Right renal cortex interstitium (tissue), 3 donors: ENCODE data around the gene CD300E. TPM values are rescaled to one million over a fixed set of nuclear protein-coding genes. Genes with fewer than 3 reads are reported as not detected.
"Not testable (repeated sequence)": the region's sequence is repeated elsewhere in the genome, so short reads cannot be mapped to it uniquely, and the experiment has no call there.

Source experiments
- DNase-seq, 3 donors: peaks; one replicate each; pipeline ENCODE4 v3.0.0-alpha.2; 2013; ENCODE audit warnings: low read depth in 3 of 3, low spot score in 2 of 3
- polyA plus RNA-seq, 3 donors: library from polyadenylated mRNA; unstranded; fragments of 120-200 nt; gene quantifications; one replicate each; pipeline ENCODE4 v1.2.1, GENCODE V29; 2013; ENCODE audit not compliant: insufficient read length in 3 of 3

Gene CD300E
- polyA plus RNA-seq, 3 donors: 0.10 to 0.29 (median 0.11) TPM

DNA sequence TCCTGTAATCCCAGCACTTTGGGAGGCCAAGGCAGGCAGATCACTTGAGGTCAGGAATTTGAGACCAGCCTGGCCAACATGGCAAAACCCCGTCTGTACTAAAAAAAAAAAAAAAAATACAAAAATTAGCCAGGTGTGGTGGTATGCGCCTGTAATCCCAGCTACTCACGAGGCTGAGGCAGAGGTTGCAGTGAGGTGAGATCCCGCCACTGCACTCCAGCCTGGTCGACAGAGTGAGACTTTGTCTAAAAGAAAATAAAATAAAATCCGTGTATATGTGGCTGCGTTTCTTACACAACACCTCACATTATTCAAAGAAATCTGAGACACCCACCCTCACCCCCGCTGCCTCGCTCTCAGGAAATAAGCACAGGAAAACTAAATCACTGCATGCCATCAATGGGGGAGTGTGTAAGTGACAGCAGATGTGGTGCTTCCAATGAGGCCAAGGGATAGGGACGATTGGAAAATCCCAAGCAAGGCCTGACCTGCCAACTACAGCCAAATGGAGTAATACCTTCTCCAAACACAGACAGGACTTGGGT, 13.1 kb upstream of the CD300E start:
- not testable (repeated sequence) for DNase-seq

DNA sequence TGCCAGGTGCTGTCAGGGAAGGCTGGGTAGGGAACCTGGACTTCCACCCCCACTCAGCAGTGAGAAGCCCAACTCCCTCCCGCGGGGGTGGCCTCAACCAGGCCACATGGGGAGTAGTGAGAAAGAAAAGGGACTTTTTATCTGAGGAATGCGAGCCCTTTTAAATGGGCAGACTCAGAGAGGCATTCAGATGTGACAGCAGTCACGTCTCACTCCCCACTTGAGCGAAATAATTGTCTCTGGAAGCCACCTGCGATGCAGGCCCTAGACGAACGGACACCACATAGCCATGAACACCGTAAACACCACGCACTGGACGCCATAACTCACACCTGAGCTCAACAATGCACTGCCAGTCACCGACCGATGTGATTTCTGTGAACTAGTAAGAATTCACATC, 11.9 kb upstream of the CD300E start:
- peak in 1 of 3 donors; percentile 15 for DNase-seq

DNA sequence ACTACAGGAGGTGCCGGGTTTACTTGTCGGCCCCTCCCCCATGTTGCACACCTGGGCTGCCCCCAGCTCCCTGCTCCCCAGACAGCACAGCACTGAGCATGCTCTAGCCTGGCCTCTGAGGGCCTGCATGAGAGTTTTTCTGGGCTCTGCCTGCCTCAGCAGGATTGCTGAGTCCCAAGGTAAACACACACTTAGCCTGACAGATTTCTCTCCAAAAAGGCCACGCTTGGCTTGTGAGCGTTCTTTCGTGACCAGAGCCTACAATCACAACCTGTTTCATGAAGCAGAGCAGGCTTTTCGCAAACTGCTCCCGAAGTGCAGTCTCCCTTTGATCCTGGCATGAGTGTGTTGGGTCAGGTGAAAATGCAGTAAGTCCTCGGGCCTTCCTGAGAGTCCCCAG, 9.8 kb upstream of the CD300E start:
- DNase-seq: peak in 2 of 3 donors; percentile 23 to 54

DNA sequence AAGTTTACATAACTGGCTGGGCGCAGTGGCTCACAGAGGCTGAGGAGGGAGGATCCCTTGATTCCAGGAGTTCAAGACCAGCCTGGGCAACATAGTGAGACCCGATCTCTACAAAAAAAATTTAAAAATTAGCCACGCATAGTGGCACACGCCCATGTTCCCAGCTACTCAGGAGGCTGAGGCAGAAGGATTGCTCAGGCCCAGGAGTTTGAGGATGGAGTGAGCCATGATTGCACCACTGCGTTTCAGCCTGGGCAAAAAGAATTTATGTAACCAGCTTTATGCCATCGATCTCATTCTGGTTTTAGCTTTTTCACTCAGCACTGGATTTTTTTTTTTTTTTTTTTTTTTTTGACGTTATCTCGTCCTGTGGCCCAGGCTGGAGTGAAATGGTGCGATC, 9.1 kb upstream of the CD300E start:
- DNase-seq: no peak

DNA sequence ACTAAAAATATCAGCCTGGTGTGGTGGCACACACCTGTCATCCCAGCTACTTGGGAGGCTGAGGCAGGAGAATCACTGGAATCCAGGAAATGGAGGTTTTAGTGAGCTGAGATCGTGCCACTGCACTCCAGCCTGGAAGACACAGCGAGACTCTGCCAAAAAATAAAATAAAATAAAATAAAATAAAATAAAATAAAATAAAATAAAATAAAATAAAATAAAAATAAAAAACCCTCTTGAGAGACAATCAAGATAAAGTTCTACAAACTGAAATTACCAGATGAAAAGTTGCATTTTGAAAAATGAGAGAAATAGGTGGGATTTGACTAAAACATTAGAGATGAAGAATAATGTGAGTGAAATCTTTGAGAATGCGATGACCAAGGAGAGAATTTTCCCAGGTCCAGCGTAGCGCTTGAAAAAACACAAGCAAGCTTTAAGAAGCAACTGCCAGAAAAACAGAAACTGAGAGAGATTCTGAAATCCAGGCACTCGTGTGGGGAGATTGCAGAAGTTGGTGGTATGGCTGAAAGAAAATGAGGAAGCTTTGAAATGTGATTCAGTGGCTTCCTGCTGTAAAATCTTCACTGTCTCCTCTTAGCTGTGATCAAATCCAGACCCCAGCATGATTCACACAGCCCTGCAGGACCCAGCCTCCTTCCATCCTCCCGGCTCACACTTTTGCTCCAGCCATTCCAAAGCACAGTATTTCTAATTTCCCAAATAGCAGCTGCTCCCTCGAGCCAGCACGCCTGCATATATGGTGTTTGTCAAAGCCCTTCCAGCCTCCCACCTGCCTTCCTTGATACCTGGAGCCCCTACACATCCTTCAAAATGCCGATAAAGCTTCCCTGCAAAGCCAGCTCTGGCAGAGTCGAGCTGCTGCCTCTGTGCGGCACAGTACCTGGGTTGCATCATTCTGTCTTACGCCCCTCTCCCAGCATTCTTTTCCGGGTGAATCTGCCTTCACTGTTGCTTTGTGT, 8.2 kb upstream of the CD300E start:
- DNase-seq: no peak

DNA sequence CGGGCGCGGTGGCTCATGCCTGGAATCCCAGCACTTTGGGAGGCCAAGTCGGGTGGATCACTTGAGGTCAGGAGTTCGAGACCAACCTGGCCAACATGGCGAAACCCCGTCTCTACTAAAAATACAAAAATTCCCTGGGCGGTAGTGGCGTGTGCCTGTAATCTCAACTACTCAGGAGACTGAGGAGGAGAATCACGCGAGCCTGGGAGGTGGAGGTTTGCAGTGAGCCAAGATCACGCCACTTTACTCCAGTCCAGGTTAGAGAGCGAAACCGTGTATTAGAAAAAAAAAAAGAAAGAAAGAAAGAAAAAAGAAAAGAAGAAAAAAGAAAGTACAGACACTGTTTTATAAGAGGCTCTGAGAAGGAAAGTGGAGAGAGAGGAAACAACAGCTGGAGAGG, 6.7 kb upstream of the CD300E start:
- DNase-seq: not testable (repeated sequence)

DNA sequence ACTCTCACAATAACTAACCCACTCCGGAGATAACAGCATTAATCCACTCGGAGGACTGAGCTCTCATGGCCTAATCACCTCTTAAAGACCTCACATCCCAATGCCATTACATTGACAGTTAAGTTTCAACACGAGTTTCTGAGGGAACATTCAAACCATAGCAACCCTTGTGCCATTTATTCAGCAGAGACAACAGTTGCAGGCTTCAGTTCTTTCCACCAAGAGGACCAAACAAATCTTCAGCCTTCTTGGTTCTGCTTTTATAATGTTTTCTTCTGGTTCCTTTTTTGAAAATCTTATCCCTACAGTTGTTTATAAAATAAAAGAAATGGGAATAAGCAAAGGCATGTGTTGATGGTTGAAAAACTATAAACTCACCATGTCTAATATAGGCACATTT, 2.1 kb upstream of the CD300E start:
- DNase-seq: no peak

DNA sequence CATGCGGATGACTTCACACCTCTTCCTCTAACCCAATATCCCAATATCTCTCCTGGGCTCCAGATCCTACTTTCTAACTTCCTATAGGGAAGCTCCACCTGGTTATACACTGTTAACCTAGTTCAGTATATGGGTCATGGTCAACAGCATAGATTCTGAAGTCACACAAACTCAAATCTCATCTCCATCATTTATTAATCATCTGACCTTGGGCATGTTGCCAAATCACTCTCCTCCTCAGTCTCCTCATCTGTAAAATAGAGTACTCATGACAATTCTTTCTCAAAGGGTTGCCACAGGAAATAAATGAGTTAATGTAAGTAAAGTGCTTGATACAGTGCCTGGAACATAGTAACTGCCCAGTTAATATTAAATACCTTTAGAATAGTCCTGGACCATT, 593 bp upstream of the CD300E start:
- no peak for DNase-seq

DNA sequence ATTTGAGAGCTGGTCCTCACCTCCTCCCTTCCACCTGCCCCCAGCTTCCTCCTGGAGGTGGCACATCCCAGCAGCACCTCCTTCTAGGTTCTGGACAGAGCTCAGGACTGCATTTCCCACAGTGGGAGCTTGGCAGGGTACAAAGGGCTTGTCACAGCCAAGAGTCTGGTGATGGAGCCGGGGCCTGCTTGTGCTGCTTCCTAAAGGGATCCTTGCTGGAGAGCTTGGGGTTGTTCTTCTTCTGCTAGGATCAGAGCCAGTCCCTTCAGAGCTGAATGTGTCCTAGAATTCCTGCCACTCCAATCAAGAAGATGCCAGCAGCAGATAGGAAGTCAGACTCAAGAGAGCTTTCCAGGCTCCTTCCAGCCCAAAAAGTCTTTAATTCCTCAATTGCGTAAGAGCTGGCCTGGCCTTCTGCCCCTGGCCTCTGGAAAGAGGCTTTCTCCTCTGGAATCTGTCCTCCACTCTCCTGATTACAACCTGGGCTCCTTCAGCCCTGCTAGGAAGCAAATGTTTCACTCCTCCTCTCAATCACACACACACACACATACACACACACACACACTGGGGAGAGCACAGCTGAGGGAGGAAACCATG, 4.4 kb downstream of the CD300E start:
- DNase-seq: no peak

DNA sequence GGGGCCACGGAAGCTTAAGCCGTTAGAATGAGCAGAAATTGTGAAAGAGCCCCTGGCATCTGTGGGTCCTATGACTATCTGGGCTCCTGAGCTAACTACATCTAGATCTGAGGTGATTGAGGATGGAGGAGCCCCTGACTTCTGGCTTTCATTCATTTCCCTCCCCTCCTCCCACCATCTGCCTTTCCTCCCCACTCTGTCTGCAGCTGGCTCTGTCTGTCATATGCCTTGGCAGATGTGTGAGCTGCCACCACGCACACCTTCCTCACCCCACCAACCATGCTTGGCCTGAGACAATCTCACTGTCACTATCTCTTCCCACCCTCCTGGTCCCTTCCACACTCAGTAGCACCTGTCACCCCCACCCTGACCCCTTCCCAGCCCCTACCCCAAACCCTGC, 5.1 kb downstream of the CD300E start:
- no peak for DNase-seq

DNA sequence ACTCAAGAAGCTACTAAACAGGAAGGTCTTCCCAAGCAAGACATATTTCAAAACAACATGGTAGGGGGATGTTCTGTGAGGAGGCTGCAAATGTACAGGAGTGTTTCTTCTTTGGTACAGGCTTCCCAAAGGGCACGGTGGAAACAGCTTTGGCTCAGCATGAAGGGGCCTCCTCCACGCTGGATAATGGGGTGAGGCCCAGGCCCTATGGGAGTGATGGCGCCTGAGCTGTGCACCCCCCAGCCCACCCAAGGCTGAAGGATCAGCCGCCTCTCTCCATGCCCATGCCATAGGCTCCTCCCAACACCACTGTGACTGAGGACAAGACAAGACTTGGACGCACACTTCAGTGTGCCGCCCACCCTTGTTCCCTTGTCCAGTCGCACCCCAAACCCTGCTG, 6.8 kb downstream of the CD300E start:
- DNase-seq: no peak

DNA sequence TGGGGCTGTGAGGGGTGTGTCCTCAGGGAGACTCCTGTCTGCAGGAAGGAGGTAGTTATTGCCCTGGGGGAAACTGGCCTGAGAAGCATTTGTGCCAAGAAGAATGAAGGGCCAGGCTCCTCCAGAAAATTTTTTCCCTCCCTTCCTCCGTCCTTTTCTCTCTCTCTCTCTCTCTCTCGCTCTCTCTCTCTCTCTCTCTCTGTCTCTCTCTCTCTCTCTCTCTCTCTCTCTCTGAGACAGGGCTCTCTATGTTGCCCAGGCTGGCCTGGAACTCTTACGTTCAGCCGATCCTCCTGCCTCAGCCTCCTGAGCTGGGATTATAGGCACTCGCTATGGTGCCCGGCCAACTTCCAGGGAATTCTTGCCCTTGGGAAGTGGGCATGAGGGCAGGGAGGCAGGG, 11.5 kb downstream of the CD300E start:
- DNase-seq: no peak

DNA sequence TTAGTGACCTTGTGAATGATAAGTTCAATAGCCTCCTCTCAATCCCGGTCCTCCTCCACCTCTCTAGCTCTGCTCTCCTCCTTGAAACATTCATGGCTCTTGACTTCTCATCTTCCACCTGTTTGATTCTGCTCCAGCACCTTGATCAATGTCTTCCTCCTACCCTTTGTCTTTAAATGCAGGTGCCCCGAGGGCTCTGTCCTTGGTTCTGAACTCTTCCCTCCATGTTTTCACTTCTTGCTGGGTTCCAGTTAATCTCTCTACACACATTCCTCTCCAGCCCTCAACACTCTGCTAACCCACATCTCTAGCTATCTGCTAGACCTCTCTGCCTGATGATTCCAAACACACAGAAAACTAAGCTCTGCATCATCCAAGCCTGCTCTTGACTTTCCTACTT, 13.4 kb downstream of the CD300E start:
- peak in 1 of 3 donors; percentile 17 for DNase-seq

DNA sequence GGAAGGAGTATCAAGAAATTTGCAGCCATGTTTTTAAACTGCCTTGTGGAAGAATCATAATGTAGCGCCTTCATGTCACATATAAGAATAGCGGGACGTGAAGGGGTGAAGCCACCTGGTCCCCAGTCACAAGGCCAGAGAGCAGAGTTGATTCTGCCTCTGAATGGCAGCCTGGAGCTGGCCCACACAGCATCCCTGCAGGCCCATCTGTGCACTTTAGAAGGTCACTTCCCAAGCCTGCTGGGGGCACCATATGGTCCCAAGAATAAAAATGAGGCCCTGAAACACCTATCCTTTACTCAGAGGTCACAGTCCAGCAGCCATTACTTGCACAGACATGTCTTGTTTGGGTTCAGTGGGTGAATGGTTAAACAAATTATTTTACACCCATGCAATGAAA, 15.0 kb downstream of the CD300E start:
- DNase-seq: no peak

DNA sequence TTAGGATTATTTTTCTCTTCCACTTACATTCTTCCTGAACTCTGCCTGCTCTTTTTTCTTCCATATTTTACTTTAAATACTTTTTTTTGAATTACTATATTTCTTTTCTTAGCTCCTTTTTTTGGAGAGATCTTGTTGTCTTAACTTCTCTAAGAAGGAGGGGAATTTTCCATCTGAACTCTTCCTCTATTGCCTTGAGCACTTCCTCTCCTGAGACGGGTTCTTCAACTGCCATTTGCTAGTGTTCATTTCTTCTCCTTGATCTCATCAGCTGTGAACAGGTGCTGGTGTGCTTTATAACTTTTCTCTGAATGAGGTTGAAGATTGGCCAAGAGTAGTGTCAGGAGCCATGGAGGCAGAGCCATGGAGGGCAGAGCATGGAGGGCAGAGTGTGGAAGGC, 16.3 kb downstream of the CD300E start:
- DNase-seq: no peak

DNA sequence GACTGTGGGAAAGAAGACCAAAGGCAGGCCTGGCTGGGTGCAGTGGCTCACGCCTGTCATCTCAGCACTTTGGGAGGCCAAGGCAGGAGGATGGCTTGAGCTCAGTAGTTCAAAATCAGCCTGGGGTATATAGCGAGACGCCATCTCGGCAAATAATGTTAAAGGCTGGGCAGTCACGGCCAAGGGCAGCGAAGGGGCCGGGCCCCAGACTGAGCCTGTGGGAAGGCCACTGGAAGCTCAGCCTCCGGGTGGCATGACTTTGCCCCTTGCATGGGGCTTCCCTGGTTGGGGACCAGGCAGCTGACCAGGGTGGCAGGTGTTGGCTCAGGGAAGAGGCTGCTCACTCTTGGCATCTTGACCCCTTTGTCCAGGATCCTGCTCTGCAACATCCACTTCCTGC, 17.5 kb downstream of the CD300E start:
- DNase-seq: no peak

DNA sequence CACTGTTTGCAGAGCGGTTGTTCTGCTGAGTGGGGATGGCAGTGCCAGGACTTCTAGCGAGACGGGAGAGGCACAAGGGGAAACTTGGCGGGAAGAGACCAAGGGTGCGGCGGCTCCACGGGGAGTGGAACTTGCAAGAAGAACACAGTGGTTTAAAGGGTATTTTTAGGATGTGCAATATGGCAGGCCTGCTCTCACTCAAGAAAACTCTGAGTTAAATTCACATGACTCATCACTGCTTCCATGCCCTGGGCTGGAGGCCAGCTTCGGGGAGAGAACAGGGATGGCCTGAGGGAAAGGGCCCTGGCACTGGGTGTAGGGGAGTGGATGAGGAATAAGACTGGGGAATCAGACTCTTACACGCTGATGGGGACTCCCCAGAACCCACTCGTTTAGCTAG, 18.2 kb downstream of the CD300E start:
- no peak for DNase-seq

DNA sequence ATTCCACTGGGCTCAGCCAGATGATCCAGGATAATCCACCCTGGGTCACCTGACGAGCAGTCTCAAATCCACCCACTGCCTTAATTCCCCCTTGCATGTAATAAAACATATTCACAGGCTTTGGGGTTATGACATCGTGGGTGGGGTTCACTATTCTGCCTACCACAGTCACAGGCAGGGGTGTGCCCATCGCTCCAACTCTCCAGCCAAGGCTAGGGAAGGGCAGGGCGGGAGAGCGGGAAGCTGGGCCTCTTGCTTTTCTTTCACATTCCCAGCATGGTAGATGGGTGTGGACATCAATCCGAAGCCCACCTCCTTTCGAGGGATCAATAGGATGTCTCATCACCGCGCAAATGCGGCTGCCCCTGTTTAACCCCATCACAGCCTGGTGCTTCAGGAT, 18.8 kb downstream of the CD300E start:
- no peak for DNase-seq

DNA sequence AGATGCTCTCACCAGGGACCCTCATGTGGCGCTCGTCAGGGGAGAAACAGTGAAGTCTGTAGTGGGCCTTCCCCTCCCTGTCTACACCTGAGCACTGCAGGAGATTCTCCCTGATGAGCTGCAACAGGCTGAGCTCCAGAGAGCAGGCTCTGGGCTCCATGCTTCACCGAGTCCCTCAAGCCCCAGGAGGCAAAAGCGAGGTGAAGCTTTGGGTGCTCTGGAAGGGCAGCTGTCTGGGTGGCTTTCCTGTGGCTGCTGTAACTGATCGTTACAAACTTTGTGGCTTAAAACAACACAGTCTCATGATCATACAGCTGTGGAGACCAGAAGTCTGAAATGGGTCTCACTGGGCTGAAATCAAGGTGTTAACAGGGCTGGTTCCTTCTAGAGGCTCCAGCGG, 19.3 kb downstream of the CD300E start:
- DNase-seq: no peak

DNA sequence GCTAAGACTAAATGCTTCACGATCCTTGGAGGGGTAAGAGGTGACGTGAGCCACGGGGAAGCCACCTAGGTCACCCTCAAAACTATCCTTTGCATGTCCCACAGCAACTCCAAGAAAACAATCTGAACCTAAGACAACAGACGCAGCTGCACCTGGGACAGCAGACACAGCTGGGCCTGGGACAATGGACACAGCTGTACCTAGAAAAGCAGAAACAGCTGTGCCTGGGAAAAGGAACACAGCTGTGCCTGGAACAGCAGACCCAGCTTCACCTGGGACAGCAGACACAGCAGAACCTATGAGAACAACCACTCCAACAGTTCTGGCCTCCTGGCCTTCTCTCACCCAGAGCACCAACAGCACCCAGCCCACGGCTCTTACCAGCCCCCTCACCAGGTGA, 19.8 kb downstream of the CD300E start:
- DNase-seq: no peak

DNA sequence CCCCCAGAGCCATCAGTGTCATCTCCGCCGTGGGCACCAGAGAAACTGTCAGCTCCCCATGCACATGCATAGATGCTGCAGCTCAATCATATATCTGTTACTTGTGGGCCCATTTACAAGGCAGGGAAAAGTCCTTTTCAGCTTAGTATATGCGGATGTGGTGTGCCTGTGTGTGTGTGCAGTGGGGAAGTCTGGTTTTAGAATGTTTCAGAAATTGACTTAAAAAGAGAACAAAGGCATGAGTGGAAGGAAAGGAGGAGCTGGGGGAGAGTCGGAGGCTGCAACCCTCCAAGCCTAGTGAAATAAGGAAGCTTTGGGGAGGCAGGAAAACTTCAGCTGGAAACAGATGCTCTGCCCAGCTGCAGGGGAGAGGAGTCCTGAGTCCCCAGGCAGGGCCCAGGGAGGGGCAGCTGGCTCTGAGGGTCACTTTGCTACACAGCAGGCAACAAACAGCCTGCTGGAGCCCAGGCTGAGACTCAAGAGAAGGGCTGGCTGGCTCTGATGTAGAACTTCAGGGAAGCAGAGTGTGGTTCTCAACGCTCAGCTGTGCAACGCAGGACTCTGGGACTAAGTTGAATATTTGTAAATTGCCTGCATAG, 20.4 kb downstream of the CD300E start:
- no peak for DNase-seq
